A549 (cell line): ENCODE data around the gene MEA1. TPM values are rescaled to one million over a fixed set of nuclear protein-coding genes. Genes with fewer than 3 reads are reported as not detected.

Experiments
- ATAC-seq, 2 experiments: fragments of 200-7000 bp in 1 of 2; fragments of >200 bp in 1 of 2; cut with Nextera tagmentation in 1 of 2; cut with Tn5 transposase in 1 of 2; 3 replicates each; pipeline versions ENCODE4 v1.8.0 to v1.9.1; 2018 to 2020; ENCODE audit warnings: mild to moderate bottlenecking in 1 of 2, moderate library complexity in 1 of 2
- CTCF ChIA-PET: fragments of 300-600 bp; sonication (Branson Sonifier 250); formaldehyde crosslinking; extraction: SDS; loops from one replicate; lab custom pipeline; 2021; ENCODE audit warnings: antibody characterized with exemption, inconsistent platforms; lab: Yijun Ruan, JAX
- POLR2A ChIA-PET: fragments of 350-600 bp; formaldehyde crosslinking; extraction: SDS; loops from one replicate; lab custom pipeline; 2021; ENCODE audit warnings: antibody characterized with exemption, inconsistent platforms; lab: Yijun Ruan, JAX
- DNase-seq, 2 experiments: peaks; one replicate each; pipeline versions ENCODE4 v3.0.0 to v3.0.0-alpha.2; 2011 to 2016; ENCODE audit warnings: low read depth in 1 of 2, low spot score in 1 of 2
- FAIRE-seq: peaks from 2 replicates; lab custom pipeline; 2011; peaks lifted over from hg19 to GRCh38; lab: Jason Lieb, UNC
- H3K27ac ChIP-seq, 2 experiments: fragments of >200 bp; sonication (Bioruptor Twin); formaldehyde crosslinking; 3 replicates each; pipeline ENCODE4 v1.5.1; 2016 to 2017
- H3K4me1 ChIP-seq: fragments of >200 bp; sonication (Bioruptor Twin); formaldehyde crosslinking; 3 replicates; pipeline ENCODE4 v1.6.1; 2016
- H3K4me2 ChIP-seq: fragments of >200 bp; sonication (Bioruptor Twin); formaldehyde crosslinking; 3 replicates; pipeline ENCODE4 v1.6.1; 2016
- H3K4me3 ChIP-seq: fragments of >200 bp; sonication (Bioruptor Twin); formaldehyde crosslinking; 3 replicates; pipeline ENCODE4 v1.5.1; 2016
- H3K9me3 ChIP-seq: fragments of >200 bp; sonication (Bioruptor Twin); formaldehyde crosslinking; 3 replicates; pipeline ENCODE4 v1.6.1; 2016
- BCL3 ChIP-seq: fragments of >200 bp; sonication (Bioruptor Twin); formaldehyde crosslinking; IDR thresholded peaks from 3 replicates; pipeline ENCODE4 v1.6.1; 2016
- BHLHE40 ChIP-seq: IDR thresholded peaks from 2 replicates; pipeline ENCODE4 v1.6.1; 2012; ENCODE audit warnings: low read depth, low read length, inconsistent platforms
- CBX8 ChIP-seq: fragments of 200-600 bp; sonication (generic); IDR thresholded peaks from 2 replicates; pipeline ENCODE4 v1.6.1; 2016
- FOSL2 ChIP-seq, 2 experiments: fragments of 450-650 bp in 1 of 2; fragments of >200 bp in 1 of 2; sonication (Bioruptor Twin) in 1 of 2; formaldehyde crosslinking; IDR thresholded peaks; 2 replicates each; pipeline versions ENCODE4 v1.5.0 to v1.6.1; 2016 to 2020; ENCODE audit warnings: mild to moderate bottlenecking in 1 of 2, moderate library complexity in 1 of 2
- HDAC2 ChIP-seq: fragments of 200-600 bp; sonication (generic); IDR thresholded peaks from 2 replicates; pipeline ENCODE4 v1.6.1; 2016
- JUNB ChIP-seq: fragments of >200 bp; sonication (Bioruptor Twin); formaldehyde crosslinking; IDR thresholded peaks from 2 replicates; pipeline ENCODE4 v1.6.1; 2016
- MAFK ChIP-seq: fragments of 450-650 bp; IDR thresholded peaks from 2 replicates; pipeline ENCODE4 v1.6.1; 2014; ENCODE audit not compliant: partially characterized antibody
- MAZ ChIP-seq: fragments of 150-350 bp; IDR thresholded peaks from 2 replicates; pipeline ENCODE4 v1.6.1; 2014; ENCODE audit warnings: antibody characterized with exemption, low read depth, low read length, borderline replicate concordance
- MYC ChIP-seq: IDR thresholded peaks from 2 replicates; pipeline ENCODE4 v1.6.1; 2012; ENCODE audit warnings: mild to moderate bottlenecking, inconsistent platforms, low read length, improper control_type of control experiment, borderline replicate concordance
- PBX3 ChIP-seq: IDR thresholded peaks from 2 replicates; pipeline ENCODE4 v1.6.1; 2012
- PHF8 ChIP-seq: fragments of 200-600 bp; sonication (generic); IDR thresholded peaks from 2 replicates; pipeline ENCODE4 v1.6.1; 2016; ENCODE audit warnings: low read depth, mild to moderate bottlenecking, antibody characterized with exemption, moderate library complexity, borderline replicate concordance
- RARB ChIP-seq: fragments of 250-450 bp; sonication (Bioruptor Pico); IDR thresholded peaks from 2 replicates; pipeline ENCODE4 v1.8.0; 2021; ENCODE audit warnings: mild to moderate bottlenecking, moderate library complexity
- RFX5 ChIP-seq: fragments of 450-650 bp; IDR thresholded peaks from 2 replicates; pipeline ENCODE4 v1.7.1; 2014; ENCODE audit warnings: antibody characterized with exemption, mild to moderate bottlenecking, moderate library complexity
- SMC3 ChIP-seq: fragments of >200 bp; sonication (Bioruptor Twin); formaldehyde crosslinking; IDR thresholded peaks from 3 replicates; pipeline ENCODE4 v1.6.1; 2018; ENCODE audit warnings: inconsistent platforms
- SREBF2 ChIP-seq: fragments of 450-650 bp; IDR thresholded peaks from 2 replicates; pipeline ENCODE4 v1.6.1; 2014; ENCODE audit warnings: mild to moderate bottlenecking, moderate library complexity
- WGBS: methylation state at CpG from one replicate; pipeline ENCODE4 v1.1.6; 2017; ENCODE audit errors: missing lambda C conversion rate; 5-methylcytosine and 5-hydroxymethylcytosine counted together
- polyA plus RNA-seq, 4 experiments: library from polyadenylated mRNA; depleted of rRNA in 3 of 4; stranded (reverse); fragments of >200 nt; fragmentation: RNase III in 1 of 4; extraction: RNeasy Plus Mini Kit Qiagen cat#74134 plus additional on column Dnase treatment in 1 of 4; gene quantifications; 2 replicates in 3 of 4; 3 replicates in 1 of 4; pipeline ENCODE4 v1.2.3, GENCODE V29; 2011 to 2017
- TF ChIP-seq, protein P1 (sequence below): fragments of 450-650 bp; IDR thresholded peaks from 2 replicates; pipeline ENCODE4 v1.6.1; 2014; ENCODE audit warnings: antibody characterized with exemption
- TF ChIP-seq, protein P2 (sequence below): fragments of >200 bp; sonication (Bioruptor Twin); formaldehyde crosslinking; IDR thresholded peaks from 3 replicates; pipeline ENCODE4 v1.5.1; 2016
- TF ChIP-seq, protein P3 (sequence below): fragments of >200 bp; sonication (Bioruptor Twin); formaldehyde crosslinking; IDR thresholded peaks from 2 replicates; pipeline ENCODE4 v1.6.1; 2016

Gene MEA1
- polyA plus RNA-seq, 2 of the 4 experiments (the other 2 are of a cell fraction) = 58.6 to 94.3 TPM

GRCh38 chr6:43058531-43058930, 44.8 kb upstream of the MEA1 start:
- H3K4me2 ChIP-seq = peak overlapping the region; percentile 100
- ATAC-seq = no peak
- CTCF ChIA-PET = interaction anchor here (1.0 to 1.7 kb wide), 4 partner anchors 8 to 113 kb away, joined by 3 to 4 read pairs (median 4); no protein-coding TSS in a partner anchor
- peak overlapping the region; percentile 90 to 97 for H3K27ac ChIP-seq
- H3K4me3 ChIP-seq = peak overlapping the region; percentile 100
- TF ChIP-seq, protein P1, sequence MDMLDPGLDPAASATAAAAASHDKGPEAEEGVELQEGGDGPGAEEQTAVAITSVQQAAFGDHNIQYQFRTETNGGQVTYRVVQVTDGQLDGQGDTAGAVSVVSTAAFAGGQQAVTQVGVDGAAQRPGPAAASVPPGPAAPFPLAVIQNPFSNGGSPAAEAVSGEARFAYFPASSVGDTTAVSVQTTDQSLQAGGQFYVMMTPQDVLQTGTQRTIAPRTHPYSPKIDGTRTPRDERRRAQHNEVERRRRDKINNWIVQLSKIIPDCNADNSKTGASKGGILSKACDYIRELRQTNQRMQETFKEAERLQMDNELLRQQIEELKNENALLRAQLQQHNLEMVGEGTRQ = no peak
- TF ChIP-seq BHLHE40 = no peak
- TF ChIP-seq MYC = no peak
- TF ChIP-seq BCL3 = no peak
- TF ChIP-seq, protein P2, sequence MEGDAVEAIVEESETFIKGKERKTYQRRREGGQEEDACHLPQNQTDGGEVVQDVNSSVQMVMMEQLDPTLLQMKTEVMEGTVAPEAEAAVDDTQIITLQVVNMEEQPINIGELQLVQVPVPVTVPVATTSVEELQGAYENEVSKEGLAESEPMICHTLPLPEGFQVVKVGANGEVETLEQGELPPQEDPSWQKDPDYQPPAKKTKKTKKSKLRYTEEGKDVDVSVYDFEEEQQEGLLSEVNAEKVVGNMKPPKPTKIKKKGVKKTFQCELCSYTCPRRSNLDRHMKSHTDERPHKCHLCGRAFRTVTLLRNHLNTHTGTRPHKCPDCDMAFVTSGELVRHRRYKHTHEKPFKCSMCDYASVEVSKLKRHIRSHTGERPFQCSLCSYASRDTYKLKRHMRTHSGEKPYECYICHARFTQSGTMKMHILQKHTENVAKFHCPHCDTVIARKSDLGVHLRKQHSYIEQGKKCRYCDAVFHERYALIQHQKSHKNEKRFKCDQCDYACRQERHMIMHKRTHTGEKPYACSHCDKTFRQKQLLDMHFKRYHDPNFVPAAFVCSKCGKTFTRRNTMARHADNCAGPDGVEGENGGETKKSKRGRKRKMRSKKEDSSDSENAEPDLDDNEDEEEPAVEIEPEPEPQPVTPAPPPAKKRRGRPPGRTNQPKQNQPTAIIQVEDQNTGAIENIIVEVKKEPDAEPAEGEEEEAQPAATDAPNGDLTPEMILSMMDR = no peak
- no peak for TF ChIP-seq PBX3
- no peak for TF ChIP-seq CBX8
- TF ChIP-seq SMC3 = no peak
- 0% methylated on average over 1 of the region's 1 CpG for WGBS
- DNase-seq = no peak
- POLR2A ChIA-PET = interaction anchor here (1.1 to 1.5 kb wide), 2 partner anchors 74 to 79 kb away, joined by 3 to 10 read pairs; partner anchors contain the start of genes PEX6 and PPP2R5D
- H3K9me3 ChIP-seq = no peaks in the 10 kb centered on the region
- FAIRE-seq = no peak
- H3K4me1 ChIP-seq = peaks cover 17% of the 10 kb centered on the region

GRCh38 chr6:43055966-43056365, 42.2 kb upstream of the MEA1 start:
- ATAC-seq = no peak
- WGBS = 94% methylated on average over 6 of the region's 8 CpGs
- H3K4me3 ChIP-seq = no peak overlapping the region
- DNase-seq = no peak
- H3K4me2 ChIP-seq = no peak overlapping the region
- FAIRE-seq = no peak
- no peaks in the 10 kb centered on the region for H3K9me3 ChIP-seq
- H3K4me1 ChIP-seq = peaks cover 26% of the 10 kb centered on the region
- TF ChIP-seq CBX8 = no peak
- TF ChIP-seq RFX5 = no peak
- TF ChIP-seq FOSL2 (IDR thresholded peaks at IDR 0.05) = no peak
- TF ChIP-seq FOSL2 (CRISPR knock-in tag; IDR thresholded peaks at IDR 0.05) = no peak
- TF ChIP-seq MAZ = no peak
- no peak for TF ChIP-seq JUNB
- no peak for TF ChIP-seq SREBF2
- TF ChIP-seq, protein P3, sequence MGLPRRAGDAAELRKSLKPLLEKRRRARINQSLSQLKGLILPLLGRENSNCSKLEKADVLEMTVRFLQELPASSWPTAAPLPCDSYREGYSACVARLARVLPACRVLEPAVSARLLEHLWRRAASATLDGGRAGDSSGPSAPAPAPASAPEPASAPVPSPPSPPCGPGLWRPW = no peak
- TF ChIP-seq RARB (CRISPR knock-in tag) = no peak
- TF ChIP-seq HDAC2 = no peak
- TF ChIP-seq PBX3 = no peak
- TF ChIP-seq, protein P1 = no peak
- TF ChIP-seq MAFK = no peak
- no peak for TF ChIP-seq PHF8
- no peak overlapping the region for H3K27ac ChIP-seq
- ChIA-PET CTCF (interaction anchor here (1.2 to 1.5 kb wide), 4 partner anchors 9 to 87 kb away, joined by 3 to 4 read pairs (median 3); no protein-coding TSS in a partner anchor), POLR2A (no interaction called here)
